ENCODE measurements around the gene OR5L2.
"Not testable (repeated sequence)": the region's sequence is repeated elsewhere in the genome, so short reads cannot be mapped to it uniquely, and the experiment has no call there.

OR5L2 gene

DNA sequence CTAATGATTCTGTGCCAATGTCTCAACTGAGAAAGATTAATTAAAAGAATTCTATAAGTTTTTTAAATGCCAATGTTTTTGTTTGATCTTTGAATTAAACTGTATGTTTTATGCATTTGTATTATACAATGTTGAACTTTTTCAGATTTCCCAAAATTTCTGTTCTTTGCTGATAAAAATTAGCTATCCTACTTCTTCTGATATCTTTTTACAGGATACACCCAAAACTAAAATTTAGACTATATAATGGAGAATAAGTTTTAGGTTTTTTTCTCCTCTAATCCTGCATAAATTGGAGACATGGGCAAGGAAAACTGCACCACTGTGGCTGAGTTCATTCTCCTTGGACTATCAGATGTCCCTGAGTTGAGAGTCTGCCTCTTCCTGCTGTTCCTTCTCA is at the start of gene OR5L2:
Gene OR5L2, plus strand, starts transcription at position 301 of the 400 bp plus-strand sequence. Its CDS starts 0 bp downstream, at position 301.
- DNase-seq = no peak

DNA sequence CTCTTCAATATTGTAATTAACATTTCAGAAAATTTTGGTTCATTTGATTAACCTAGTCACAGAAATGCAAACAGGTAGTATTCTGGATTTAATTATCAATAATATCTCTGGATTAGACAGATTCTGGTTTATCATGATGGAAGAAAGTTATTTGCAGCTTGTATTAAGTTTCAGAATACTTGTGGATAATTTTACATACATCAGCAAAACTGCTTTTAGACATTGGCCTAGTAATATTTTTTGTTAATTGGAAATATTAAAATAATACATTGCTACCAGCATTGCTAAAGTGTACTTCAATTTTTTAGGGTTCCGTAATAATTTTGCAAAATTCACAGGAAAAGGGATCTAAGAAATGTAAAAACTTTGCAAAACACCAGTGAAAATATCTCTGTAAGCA is 35.4 kb upstream of the OR5L2 start:
- no peak for DNase-seq

DNA sequence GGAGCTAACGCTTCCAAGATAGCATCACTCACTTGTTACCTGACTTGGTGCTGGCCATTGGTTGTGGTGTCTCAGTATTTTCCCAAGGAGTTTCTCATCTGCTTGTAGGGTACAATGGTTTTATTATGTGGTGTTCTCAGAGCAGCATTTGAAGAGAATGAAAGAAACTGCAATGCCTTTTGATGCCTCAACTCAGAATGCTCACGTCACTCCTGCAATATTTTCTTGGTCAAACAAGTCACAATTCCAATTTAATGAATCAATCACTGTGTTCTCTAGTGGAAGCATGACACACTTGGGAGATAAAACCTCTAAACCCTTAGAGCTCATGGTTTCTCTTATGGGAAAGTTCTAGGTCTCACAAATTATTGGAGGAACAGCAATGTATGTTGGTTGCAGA is 33.7 kb upstream of the OR5L2 start:
- DNase-seq = no peak

DNA sequence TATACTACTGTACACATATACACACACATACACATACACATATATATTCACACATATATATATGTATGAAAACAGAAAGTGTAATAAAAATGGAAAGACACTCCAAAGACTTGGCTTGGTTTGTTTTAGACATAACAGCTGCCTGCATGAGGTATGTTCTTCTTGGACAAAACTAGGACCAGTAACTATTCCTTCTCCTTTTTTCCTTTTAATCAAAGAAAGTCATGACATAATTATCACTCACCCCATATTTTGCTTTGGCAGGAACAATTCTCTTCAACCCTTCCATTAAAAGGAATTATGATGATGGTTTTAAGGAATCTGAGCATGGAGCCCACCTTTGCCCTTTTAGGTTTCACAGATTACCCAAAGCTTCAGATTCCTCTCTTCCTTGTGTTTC is 31.8 kb upstream of the OR5L2 start, which contains the start of gene OR5D14:
Gene OR5D14, plus strand, starts transcription at position 301 of the 400 bp plus-strand sequence. Its CDS starts 0 bp downstream, at position 301.
- DNase-seq = no peak

DNA sequence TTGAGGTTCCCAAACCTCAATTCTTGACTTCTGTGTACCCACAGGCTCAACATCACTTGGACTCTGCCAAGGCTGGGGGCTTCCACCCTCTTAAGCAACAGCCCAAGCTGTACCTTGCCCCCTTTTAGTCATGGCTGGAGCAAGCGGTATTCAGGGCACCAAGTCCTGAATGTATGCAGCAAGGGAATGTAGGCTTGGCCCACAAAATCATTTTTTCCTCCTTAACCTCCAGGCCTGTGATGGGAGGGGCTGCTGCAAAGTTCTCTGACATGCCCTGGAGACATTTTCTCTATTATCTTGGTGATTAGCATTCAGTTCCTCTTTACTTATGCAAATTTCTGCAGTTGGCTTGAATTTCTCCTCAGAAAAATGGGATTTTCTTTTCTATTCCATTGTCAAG is 20.8 kb upstream of the OR5L2 start:
- no peak for DNase-seq

DNA sequence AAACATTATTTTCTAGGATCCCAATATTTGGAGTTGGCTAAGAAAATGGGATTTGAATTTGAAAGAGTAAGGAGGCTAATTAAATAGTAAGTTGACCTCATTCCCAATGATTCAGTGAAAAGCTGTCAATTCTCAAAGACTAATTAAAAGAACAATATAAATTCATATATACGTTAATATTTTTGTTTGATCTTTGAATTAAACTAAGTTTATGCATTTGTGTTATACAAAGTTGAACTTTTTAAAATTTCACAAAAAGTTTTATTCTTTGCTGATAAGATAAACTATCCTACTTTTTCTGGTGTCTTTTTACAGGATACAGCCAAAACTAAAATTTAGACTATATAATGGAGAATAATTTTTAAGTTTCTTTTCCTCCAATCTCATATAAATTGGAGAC is 16.0 kb upstream of the OR5L2 start, which contains the start of gene OR5L1:
Gene OR5L1, plus strand, starts transcription at position 301 of the 400 bp plus-strand sequence. CDS start 100 bp downstream, outside the sequence.
- DNase-seq = no peak

DNA sequence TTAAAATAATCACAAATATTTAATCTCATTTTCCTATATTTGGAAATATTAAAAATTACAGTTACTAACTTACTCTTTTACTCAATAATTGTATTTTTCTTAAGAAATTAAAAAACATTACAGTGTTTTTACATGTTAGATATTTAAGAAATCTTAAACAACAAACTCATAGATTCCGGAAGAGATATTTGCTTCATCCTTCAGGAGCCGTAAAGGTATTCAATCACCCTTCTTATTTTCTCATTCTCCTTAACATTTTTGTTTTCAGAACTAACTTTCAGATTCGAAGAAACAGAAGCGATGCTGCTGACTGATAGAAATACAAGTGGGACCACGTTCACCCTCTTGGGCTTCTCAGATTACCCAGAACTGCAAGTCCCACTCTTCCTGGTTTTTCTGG is 7.7 kb upstream of the OR5L2 start, which contains the start of gene OR5D18:
Gene OR5D18, plus strand, starts transcription at position 301 of the 400 bp plus-strand sequence. Its CDS starts 0 bp downstream, at position 301.
- DNase-seq = no peak

DNA sequence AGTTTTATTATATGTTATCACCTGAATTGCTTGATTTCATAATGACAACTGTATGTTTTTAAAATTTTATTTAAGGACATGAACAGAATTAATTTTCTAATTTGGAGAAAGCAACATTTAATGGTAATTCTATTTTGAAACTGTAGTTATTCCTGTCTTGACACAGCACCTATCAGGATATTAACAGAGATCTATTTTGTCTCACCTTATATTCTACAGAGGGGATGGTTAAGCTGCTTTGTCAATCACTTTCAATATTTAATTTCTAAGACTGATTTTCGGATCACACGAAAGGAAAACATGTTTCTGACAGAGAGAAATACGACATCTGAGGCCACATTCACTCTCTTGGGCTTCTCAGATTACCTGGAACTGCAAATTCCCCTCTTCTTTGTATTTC is 11.4 kb downstream of the OR5L2 start, which contains the start of gene OR5D16:
Gene OR5D16, plus strand, starts transcription at position 301 of the 400 bp plus-strand sequence. Its CDS starts 0 bp downstream, at position 301.
- no peak for DNase-seq

DNA sequence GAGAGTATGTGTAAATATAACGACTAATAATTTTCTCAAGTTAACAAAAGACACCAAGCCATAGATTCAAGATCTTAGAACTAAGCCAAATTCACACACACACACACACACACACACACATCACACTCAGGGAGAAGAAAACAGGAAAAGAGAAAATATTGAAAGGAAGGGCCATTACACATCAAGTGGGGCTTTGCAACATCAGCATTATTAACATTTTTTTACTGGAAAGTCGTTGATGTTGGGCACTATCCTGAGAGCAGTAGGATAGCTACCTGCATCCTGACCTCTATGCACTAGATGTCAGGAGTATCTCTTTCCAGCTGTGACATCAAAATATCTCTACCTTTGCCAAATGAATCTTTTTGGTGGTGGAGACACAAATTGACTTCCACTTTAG is 20.4 kb downstream of the OR5L2 start:
- DNase-seq = no peak

DNA sequence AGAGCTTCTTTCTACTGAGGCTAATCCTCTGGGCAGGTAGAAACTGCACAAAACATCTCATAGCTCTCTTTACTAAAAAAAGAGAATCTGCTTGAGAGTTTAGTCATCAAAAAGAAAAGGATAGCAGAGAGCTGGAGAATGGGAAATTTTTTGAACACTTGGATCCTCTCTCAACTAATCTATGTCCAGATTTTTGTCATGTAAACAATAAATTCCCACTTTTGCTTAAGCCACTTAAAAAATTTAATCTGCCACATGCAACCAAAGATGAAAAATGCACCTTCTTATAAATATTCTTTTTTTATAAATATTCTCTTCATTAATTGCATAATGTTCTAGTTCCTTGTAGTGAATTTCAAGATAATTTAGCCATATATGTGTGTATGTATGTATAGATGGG is 22.0 kb downstream of the OR5L2 start:
- no peak for DNase-seq

DNA sequence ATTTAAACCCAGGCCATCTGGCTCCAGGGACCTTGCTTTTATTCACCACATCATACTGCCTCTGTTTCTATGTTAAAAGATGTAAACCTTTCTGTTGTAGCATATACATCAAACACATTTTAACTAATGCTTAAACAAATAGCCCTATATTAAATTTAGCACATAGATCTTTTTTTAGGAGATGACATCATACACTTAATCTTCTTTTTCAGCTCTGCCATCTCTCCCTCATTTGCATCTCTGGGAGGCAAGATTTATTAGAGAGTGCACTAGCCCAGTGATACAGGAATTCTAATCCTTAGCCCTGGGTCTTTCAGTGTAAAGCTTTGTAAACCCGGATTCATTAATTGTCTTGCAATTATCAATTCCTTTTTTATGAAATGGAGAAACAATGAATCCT is 25.1 kb downstream of the OR5L2 start:
- no peak for DNase-seq

DNA sequence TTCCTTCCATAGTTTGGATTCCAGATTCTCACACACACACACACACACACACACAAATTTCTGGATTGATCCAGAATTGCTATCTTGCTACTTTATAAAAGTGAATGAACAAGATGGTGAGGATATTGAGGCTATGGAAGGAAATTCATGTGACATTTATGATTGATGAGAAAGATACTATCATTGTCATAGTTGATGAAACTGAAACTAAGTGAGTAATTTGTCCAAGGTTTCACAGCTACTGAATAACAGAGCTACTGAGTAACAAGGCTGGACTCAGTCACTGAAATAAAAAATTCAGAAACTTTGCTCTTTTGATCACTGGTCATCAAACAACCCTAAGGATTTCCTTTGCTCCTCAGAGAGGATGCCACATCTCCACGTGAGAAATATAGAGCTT is 27.7 kb downstream of the OR5L2 start:
- DNase-seq = no peak

DNA sequence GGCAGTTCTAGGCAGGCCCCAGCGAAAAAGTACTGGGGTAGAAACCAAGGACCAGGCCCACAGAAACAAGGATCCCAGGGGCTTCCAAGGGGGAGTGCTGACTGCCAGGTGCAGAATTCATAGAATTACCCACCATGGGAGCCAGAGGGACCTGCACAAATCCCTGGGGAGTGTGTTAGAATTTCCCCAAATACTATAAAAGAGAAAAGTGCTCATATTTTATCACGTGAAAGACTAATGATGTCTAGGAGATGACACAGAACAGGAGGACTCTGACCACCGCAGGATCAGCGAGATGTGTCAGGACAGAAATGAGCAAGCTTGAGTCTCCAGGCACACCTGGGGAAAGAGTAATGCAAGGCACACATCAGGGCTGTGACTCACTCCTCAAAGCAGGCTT is 40.3 kb downstream of the OR5L2 start:
- not testable (repeated sequence) for DNase-seq

DNA sequence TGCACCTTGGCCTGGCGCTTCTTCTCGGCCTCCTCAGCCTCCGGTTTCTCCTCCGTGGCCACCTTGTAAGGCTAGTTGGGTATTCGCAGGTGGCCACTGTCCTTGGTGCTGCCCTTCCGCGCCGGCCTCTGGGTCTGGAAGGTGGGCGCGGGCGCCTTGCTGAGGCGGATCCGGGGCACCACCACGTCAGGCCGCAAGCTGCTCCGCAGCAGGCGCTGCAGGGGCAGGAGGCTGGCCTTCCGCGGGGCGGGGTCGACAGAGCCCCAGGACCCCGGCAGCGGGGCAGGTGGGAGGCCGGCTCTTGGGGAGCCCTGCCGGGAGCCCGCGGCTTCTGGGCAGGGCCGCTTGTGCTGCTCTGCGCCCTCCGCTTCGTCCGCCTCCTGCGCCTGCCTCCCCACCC is 45.7 kb downstream of the OR5L2 start:
- not testable (repeated sequence) for DNase-seq

DNA sequence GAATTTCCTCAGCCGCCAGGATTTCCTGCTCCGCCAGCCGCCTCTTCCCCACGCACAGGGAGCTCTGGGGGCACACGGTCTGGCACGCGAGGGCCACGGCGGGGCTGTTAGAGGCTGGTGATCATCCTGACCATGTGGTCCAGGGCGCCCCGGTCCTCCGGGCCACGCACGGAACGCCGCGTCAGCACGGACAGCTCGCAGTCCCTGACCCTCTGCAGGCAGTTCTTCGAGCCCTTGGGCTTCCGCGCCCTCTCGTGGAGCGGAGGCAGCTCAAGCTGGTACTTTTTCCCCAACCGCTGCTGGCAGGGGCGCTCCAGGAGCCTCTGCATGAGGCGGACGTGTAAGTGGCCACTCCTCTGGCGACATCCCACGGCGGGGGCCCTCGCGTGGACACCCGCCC is 46.1 kb downstream of the OR5L2 start:
- DNase-seq = not testable (repeated sequence)

Data from right forelimb (tissue), 1 donor.